ENCODE results near the gene PRND. TPM values are rescaled to one million over a fixed set of nuclear protein-coding genes. Genes with fewer than 3 reads are reported as not detected.

The PRND gene
- total RNA-seq, 1 donor from 2014 or later = not detected

DNA sequence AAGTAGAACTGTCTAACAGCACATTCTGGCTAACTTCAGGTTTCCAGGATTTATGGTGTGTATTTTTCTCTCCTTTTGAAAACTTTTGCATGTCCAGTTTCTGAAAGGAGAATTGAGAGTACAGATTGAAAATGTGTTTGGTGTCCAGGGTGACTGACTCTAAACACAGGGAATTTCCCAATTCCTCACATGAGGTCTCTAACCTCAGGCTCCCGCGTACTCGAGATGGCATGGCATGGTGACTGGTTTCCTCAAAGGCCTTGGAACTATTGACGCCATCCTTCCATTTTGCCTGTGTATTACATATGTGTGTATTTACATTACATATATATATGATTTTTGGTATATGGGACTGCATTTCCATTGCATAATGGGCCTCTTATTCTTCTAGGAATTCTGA is 52.5 kb downstream of the PRND start:
- H3K27ac Mint-ChIP-seq (ENCODE audit: unreplicated experiment) = no peak overlapping the region
- TF ChIP-seq, protein P1, sequence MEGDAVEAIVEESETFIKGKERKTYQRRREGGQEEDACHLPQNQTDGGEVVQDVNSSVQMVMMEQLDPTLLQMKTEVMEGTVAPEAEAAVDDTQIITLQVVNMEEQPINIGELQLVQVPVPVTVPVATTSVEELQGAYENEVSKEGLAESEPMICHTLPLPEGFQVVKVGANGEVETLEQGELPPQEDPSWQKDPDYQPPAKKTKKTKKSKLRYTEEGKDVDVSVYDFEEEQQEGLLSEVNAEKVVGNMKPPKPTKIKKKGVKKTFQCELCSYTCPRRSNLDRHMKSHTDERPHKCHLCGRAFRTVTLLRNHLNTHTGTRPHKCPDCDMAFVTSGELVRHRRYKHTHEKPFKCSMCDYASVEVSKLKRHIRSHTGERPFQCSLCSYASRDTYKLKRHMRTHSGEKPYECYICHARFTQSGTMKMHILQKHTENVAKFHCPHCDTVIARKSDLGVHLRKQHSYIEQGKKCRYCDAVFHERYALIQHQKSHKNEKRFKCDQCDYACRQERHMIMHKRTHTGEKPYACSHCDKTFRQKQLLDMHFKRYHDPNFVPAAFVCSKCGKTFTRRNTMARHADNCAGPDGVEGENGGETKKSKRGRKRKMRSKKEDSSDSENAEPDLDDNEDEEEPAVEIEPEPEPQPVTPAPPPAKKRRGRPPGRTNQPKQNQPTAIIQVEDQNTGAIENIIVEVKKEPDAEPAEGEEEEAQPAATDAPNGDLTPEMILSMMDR (IDR thresholded peaks at IDR 0.05) = no peak

DNA sequence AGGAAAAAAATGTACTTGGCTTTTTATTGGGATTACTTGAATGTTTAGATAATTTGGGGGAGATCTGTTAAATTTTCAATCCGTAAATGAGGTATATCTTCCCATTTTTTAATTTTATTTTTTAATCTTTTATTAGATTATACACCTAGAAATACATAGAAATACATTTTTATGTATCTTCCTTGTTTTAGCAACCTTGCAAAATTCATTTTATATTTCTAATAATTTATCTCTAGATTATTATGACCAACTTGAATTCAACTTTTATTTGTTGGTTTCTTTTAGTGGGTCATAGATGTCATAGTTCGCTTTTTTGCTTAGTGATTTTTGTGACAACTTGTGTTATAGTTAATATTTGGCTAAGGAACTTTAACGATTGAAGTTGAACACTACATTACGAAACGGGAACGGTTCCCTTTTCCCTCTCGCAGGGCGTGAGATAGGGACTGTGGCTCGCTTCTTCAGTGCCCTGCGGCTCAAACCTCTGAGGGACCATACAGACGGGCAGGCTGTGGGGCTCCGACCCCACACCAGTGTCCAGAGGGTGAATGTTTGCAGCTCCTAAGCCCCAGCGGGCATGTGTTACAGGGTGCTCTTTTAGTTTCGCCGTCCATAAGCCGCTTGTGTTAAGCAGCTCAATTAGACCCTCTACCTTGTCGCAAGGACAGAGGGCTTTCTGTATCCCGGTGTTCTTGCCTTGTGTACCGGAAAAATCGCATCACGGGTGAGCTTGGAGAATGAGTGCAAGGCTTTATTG is 53.8 kb downstream of the PRND start:
- no peak overlapping the region for H3K4me3 Mint-ChIP-seq (ENCODE audit: unreplicated experiment)
- no peaks in the 10 kb centered on the region for H3K36me3 Mint-ChIP-seq (ENCODE audit: unreplicated experiment)
- H3K27me3 Mint-ChIP-seq (ENCODE audit: unreplicated experiment) = peaks cover 17% of the 10 kb centered on the region
- no peak for DNase-seq (ENCODE audit: extremely low spot score, unreplicated experiment)
- no peaks in the 10 kb centered on the region for H3K4me1 Mint-ChIP-seq (ENCODE audit: unreplicated experiment)
- H3K27ac Mint-ChIP-seq (ENCODE audit: unreplicated experiment) = no peak overlapping the region
- TF ChIP-seq, protein P1 (IDR thresholded peaks at IDR 0.05) = no peak
- H3K9me3 Mint-ChIP-seq (ENCODE audit: unreplicated experiment) = peaks cover 19% of the 10 kb centered on the region

More for the DNA sequence above, 52.5 kb downstream of the PRND start:
- no peak for DNase-seq (ENCODE audit: extremely low spot score, unreplicated experiment)
- no peak overlapping the region for H3K4me3 Mint-ChIP-seq (ENCODE audit: unreplicated experiment)
- peaks cover 19% of the 10 kb centered on the region for H3K9me3 Mint-ChIP-seq (ENCODE audit: unreplicated experiment)
- no peaks in the 10 kb centered on the region for H3K4me1 Mint-ChIP-seq (ENCODE audit: unreplicated experiment)
- H3K27me3 Mint-ChIP-seq (ENCODE audit: unreplicated experiment) = peaks cover 24% of the 10 kb centered on the region
- H3K36me3 Mint-ChIP-seq (ENCODE audit: unreplicated experiment) = no peaks in the 10 kb centered on the region

DNA sequence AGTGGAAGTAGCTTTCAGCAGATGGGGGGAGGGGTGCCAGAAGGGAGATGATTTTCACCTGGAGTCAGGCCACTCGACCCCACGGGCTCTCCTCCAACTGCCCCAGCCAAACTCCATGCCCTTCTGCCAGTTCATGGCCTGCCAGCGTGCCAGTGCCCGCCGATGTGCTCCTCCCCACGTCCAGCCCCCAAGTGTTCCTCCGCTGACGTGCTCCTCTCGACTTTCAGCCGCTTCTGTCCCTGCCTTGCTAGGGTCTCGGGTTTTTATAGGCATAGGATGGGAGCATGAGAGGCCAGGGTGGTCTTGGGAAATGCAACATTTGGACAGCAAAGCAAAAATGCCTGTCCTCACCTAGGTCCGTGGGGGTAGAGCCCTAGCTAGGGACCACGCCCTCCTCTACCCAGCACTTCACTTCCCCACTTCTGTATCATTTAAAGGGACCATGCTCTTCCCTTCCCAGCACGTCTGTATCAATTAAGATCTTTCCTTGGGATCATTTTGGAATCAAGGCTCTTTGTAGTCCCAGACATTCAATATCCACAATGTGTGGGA is 54.4 kb downstream of the PRND start:
- TF ChIP-seq, protein P1 (IDR thresholded peaks at IDR 0.05) = no peak
- Mint-ChIP-seq H3K4me3 (ENCODE audit: unreplicated experiment) (no peak overlapping the region), H3K27ac (ENCODE audit: unreplicated experiment) (no peak overlapping the region), H3K4me1 (ENCODE audit: unreplicated experiment) (no peaks in the 10 kb centered on the region), H3K9me3 (ENCODE audit: unreplicated experiment) (peaks cover 14% of the 10 kb centered on the region), H3K36me3 (ENCODE audit: unreplicated experiment) (no peaks in the 10 kb centered on the region), H3K27me3 (ENCODE audit: unreplicated experiment) (peaks cover 11% of the 10 kb centered on the region)
- DNase-seq (ENCODE audit: extremely low spot score, unreplicated experiment) = no peak

Other genes starting within 250 kb of the PRND start
- gene PRNP, start 35.5 kb upstream of the PRND start, total RNA-seq = 64.7 and 68.8 TPM in 2 replicates
- gene RASSF2, start 101.7 kb downstream of the PRND start, total RNA-seq = 1.3 and 1.5 TPM in 2 replicates